ENCODE measurements around the gene B4GALT1. TPM values are rescaled to one million over a fixed set of nuclear protein-coding genes. Genes with fewer than 3 reads are reported as not detected.

The B4GALT1 gene
- total RNA-seq, 4 donors from 2014 or later, result 88.3 to 119 (median 103) TPM

GRCh38 chr9:33154371-33154770 lies 12.8 kb downstream of the B4GALT1 start:
- H3K4me1 ChIP-seq, result peaks cover 52 to 91% of the 10 kb centered on the region in 2 donors

GRCh38 chr9:33153666-33154065 lies 13.5 kb downstream of the B4GALT1 start:
- no peaks in the 10 kb centered on the region for H3K36me3 ChIP-seq
- no peak for TF ChIP-seq CTCF (IDR thresholded peaks at IDR 0.05)
- TF ChIP-seq POLR2A (IDR thresholded peaks at IDR 0.05), result no peak
- WGBS, 2 donors, result 70 to 77% methylated on average over 5 of the region's 5 CpGs
- no peak overlapping the region for H3K4me3 ChIP-seq (replicated peaks in 1 of 3)
- no peaks in the 10 kb centered on the region for H3K9me3 ChIP-seq
- H3K4me1 ChIP-seq, result peaks cover 45 to 91% of the 10 kb centered on the region in 2 donors
- DNase-seq, result no peak
- intact Hi-C loops (cut with DNase I), result no loop called here
- H3K27ac ChIP-seq, result peak overlapping the region in 2 of 3 donors; percentile 19 to 30
- H3K27me3 ChIP-seq, result no peaks in the 10 kb centered on the region

More at GRCh38 chr9:33154371-33154770, 12.8 kb downstream of the B4GALT1 start:
- intact Hi-C loops (cut with DNase I), result no loop called here
- Histone ChIP-seq H3K27me3 (no peaks in the 10 kb centered on the region), H3K9me3 (no peaks in the 10 kb centered on the region), H3K36me3 (no peaks in the 10 kb centered on the region), H3K27ac (peak overlapping the region in 1 of 3 donors; percentile 99), H3K4me3 (replicated peaks in 1 of 3) (no peak overlapping the region)
- TF ChIP-seq CTCF (IDR thresholded peaks at IDR 0.05), result no peak
- no peak for TF ChIP-seq POLR2A (IDR thresholded peaks at IDR 0.05)
- 50 to 60% methylated on average over 3 of the region's 3 CpGs for WGBS, 2 donors
- DNase-seq, result no peak

GRCh38 chr9:33153001-33153400 lies 14.1 kb downstream of the B4GALT1 start:
- H3K27me3 ChIP-seq, result no peaks in the 10 kb centered on the region
- intact Hi-C loops (cut with DNase I), result no loop called here
- peaks cover 41 to 91% of the 10 kb centered on the region in 2 donors for H3K4me1 ChIP-seq
- TF ChIP-seq CTCF (IDR thresholded peaks at IDR 0.05) (no peak), POLR2A (IDR thresholded peaks at IDR 0.05) (no peak)
- peak overlapping the region in 2 of 3 donors; percentile 30 to 54 for H3K27ac ChIP-seq
- no peak for DNase-seq
- H3K9me3 ChIP-seq, result no peaks in the 10 kb centered on the region
- H3K36me3 ChIP-seq, result no peaks in the 10 kb centered on the region
- WGBS, 2 donors, result 61 to 67% methylated on average over 2 of the region's 2 CpGs
- no peak overlapping the region for H3K4me3 ChIP-seq (replicated peaks in 1 of 3)

GRCh38 chr9:33151601-33152000 lies 15.5 kb downstream of the B4GALT1 start:
- 60 to 68% methylated on average over 2 of the region's 2 CpGs for WGBS, 2 donors
- Histone ChIP-seq H3K27ac (peak overlapping the region; percentile 17 to 71 (median 54)), H3K9me3 (no peaks in the 10 kb centered on the region), H3K27me3 (no peaks in the 10 kb centered on the region), H3K36me3 (no peaks in the 10 kb centered on the region), H3K4me1 (peaks cover 32 to 82% of the 10 kb centered on the region in 2 donors), H3K4me3 (replicated peaks in 1 of 3) (no peak overlapping the region)
- intact Hi-C loops (cut with DNase I), result no loop called here
- DNase-seq, result no peak
- TF ChIP-seq POLR2A (IDR thresholded peaks at IDR 0.05), result no peak
- TF ChIP-seq CTCF (IDR thresholded peaks at IDR 0.05), result no peak

- no peaks in the 10 kb centered on the region for H3K9me3 ChIP-seq
- TF ChIP-seq POLR2A (IDR thresholded peaks at IDR 0.05) (no peak), CTCF (IDR thresholded peaks at IDR 0.05) (no peak)
- peaks cover 34 to 82% of the 10 kb centered on the region in 2 donors for H3K4me1 ChIP-seq
- H3K4me3 ChIP-seq (replicated peaks in 1 of 3), result no peak overlapping the region
- intact Hi-C loops (cut with DNase I), result no loop called here
- peak overlapping the region; percentile 17 to 71 (median 54) for H3K27ac ChIP-seq
- no peaks in the 10 kb centered on the region for H3K27me3 ChIP-seq
- peak; percentile 82 to 87 for DNase-seq
- no peaks in the 10 kb centered on the region for H3K36me3 ChIP-seq
- WGBS, 2 donors, result 26 to 27% methylated on average over 5 of the region's 5 CpGs
These were observed 16.1 kb downstream of the B4GALT1 start for GRCh38 chr9:33151007-33151557.

All from thyroid gland (tissue), 4 donors.